ENCODE data around the gene JMJD6.
A peak's percentile ranks its signal among the peaks of the same experiment; 100 is the strongest.

The JMJD6 gene

GRCh38 chr17:76697702-76698465 lies 28.5 kb downstream of the JMJD6 start:
- DNase-seq, result no peak

DNA sequence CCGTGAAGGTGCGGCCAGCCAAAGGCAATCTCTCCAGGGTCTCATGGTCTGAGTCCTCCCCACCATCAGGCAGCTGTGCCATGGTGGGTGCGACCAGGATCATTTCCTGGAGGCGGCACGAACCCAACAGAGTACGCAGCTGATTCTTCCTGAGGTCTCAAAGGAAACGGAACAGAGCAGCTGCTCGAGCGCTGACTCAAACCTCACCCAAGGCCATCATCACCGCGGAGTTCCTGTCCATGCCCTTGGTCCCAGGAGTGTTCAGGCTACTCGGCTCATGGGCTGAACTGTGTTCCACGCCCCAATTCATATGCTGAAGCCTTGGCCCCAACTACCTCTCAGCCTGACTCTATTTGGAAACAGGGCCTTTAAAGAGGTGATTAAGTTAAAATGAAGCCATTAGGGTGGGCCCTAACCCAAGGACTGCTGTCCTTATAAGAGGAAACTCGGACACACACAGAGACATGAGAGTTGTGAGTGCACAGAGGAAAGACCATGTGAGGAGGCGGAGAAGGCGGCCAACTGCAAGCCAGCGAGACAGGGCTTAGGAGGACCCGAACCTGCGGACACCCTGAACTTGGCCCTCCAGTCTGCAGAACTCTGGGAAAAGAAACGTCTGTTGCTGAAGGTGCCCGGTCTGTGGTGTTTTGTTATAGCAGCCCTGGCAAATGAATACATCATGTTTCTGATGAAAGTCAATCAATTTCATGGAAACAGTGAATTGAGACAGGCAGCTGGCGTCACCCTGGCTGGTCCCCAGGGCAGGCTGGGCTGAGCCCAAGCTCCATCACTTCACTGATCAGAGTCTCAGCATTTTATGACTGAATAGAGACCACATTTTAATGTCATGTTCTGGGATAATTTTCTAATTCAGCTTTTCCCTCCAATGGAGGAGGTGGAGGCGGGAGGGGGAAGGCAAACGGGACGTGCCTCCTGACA lies 29.4 kb downstream of the JMJD6 start:
- DNase-seq, result no peak

GRCh38 chr17:76695059-76695831 lies 31.2 kb downstream of the JMJD6 start:
- DNase-seq, result no peak

DNA sequence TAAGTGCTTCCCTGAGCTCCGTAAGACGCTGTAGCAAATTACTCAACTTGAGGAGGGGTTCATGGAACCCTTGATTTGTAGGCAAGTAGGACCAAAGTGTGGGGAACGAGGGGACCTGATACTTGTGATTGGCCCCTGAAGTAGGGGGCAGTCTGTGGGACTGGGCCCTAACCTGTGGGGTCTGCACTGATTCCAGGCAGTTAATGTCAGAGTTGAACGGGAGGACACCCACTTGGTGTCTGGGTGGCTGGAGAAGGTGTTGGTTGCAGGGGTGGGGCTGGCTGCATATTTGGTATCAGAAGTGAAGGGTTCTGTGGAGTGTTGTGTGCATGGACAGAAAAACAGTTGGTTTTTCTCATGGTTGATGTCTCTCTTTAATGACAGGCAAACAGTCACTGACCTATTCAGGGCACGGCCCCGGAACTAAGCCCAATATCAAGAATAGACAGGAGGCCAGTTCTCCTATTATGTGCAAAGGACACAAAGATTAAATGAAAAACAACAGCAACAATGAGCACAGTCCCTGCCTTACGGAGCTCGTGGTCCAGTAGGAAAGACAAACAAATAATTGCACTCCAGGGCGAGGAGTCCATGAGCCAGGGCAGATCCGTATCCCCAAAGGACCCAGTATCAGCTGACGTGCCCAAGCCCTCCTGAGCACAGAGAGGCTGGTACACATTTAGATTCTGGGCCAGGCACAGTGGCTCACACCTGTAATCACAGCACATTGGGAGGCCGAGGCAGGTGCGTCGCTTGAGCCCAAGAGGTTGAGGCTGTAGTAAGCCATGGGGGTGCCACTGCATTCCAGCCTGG lies 34.8 kb downstream of the JMJD6 start:
- DNase-seq, result no peak

GRCh38 chr17:76690596-76691280 lies 35.7 kb downstream of the JMJD6 start:
- DNase-seq, result no peak

DNA sequence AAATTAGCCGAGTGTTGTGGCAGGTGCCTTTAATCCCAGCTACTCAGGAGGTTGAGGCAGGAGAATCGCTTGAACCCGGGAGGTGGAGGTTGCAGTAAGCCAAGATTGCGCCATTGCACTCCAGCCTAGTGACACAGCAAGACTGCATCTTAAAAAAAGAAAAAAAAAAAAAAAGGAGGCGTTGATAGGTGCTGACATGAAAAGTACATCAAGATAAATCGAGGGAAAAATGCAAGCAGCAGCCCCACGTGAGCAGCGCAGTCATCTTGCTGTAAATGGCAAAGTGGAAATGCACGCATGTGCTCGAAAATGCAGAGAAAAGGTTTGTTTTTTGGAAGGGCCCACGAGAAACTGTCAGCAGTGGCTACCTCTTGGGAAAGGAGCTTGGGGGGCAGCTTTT lies 36.5 kb downstream of the JMJD6 start:
- DNase-seq, result no peak

DNA sequence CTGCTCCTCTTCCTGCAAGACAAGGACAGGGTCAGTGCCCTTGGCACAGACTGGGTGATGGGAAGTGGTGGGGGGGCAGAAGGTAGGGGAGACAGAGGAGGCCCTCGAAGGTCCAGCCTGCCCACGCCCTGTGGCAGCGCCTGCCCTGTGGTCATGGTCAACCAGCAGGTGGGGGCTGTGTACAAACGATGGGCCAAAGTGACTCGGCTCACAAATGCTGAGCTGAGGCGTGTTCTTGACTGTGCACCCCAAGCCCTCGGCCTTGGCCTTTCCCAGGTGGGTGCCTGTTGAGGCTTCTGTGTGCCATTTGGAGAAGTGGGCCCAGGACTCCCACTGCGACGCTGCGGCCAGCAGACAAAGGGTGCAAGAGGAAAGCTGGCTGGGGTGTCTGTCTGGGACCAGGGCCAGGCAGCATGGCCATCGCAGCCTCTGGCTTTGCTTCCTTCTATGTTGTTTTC lies 38.2 kb downstream of the JMJD6 start:
- DNase-seq, result no peak

- DNase-seq, result no peak
Measured at GRCh38 chr17:76687298-76688164, 38.9 kb downstream of the JMJD6 start.

DNA sequence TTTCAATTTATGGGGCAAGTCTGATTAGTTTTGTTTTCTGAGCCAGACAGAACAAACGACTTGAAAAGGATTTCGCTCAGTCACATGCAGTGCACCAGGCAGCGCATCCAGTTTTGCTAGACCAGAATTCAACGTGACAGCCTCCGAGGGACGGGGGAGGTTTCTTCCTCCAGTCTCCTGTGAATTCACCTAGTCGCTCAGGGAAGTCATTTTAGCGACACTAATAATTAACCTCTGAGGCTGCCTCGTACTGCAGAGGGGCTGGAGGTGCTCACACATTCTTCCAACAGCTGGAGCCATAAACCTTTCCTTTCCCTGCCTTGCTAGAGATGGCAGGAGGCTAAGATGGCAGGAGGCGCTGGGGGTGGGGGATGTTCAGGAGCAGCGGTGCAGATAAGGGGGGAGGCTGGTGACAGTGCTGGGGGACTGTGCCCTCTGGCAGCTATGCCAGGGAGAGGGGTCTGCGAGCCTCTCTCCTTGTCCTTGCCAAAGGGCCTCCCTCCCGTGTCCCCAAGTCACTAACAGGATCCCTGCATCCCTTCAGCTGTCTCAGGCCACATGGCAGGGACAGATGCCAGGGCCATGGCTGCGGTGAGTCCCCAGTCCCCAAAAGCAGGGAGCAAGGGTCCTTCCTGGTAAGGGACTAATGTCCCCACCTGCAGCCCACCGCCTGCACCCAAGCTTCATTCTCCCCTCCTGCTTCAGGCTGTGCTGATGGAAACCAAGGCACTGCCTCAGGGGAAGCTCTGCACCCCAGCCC lies 39.7 kb downstream of the JMJD6 start:
- DNase-seq, result no peak

GRCh38 chr17:76685846-76686245 lies 40.6 kb downstream of the JMJD6 start:
- DNase-seq, result no peak

DNA sequence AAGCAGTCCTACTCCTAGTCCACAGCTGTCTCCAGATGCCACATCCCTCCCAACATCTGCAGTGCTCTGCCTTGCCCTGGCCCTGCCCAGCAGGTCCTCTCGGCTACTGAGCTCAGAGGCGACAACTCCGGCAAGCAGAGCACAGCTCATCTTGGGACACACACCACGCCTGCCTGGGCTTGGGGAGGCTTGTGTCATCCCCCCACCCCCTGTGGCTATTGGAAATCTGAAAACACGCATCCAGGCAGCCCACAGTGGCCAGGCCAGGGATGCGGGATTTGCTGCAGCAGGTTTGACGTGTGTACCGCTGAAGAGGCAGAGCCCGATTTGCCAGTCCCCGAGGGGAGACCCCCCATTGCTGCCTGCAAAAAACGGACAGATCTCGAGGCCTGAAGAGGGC lies 41.0 kb downstream of the JMJD6 start:
- DNase-seq, result no peak

DNA sequence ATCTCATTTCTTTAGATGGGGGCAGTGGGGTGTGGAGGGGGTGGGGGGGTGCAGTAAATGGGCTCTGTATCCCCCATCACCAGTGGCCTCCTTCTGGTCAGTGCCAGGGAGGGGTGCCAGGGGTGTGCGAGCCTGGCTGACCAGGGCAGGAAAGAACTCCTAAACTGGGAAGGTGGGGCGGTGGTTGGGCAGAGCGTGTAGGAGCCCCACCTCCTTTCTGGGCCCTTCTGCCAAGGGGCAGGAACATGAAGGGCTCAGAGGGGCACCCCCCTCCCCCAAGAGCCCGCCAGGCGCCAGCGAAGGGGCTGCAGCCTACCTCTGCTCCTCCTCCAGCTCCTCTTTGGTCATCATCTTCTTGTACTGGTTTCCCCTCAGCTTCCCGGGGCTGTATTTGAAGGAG lies 41.6 kb downstream of the JMJD6 start:
- DNase-seq, result no peak

DNA sequence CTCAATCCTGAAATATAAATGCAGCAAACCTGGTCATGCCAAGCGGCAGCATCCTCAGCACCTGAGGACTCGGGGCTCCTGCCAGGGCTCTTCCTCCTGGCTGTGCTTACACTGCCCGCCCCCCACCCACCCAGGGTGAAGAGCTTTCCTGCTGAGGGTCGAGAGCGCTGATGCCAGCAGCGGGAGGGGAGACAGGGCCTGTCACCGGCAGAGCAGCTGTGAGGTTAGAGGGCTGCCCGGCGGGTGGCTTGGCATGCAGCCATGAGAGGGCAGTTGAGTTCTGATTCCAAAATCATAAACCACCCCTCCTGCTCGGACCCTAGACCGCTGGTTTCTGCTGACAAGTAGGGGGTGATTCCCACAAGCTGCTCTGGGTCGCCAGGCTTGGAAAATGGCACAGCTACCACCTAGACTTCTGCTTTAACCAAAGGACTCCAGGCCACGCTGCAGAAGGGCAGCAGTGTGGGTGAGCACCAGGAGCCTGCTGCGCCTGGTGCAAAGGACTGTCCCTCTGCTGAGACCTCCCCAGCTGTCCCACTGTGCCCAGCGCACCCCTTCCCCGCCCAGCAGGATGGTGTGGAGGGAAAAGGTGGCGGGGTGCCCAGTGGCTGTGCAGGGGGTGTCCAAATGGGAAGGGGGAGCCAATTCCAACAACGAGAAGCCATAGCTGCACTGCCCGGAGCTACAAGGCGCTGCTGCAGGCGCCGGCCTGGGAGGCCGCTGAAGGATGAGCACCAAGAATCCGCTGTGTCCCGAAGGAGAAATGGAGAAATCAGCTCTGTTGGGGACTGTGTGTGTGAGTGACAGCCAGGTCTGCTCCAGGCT lies 42.3 kb downstream of the JMJD6 start:
- DNase-seq, result no peak

DNA sequence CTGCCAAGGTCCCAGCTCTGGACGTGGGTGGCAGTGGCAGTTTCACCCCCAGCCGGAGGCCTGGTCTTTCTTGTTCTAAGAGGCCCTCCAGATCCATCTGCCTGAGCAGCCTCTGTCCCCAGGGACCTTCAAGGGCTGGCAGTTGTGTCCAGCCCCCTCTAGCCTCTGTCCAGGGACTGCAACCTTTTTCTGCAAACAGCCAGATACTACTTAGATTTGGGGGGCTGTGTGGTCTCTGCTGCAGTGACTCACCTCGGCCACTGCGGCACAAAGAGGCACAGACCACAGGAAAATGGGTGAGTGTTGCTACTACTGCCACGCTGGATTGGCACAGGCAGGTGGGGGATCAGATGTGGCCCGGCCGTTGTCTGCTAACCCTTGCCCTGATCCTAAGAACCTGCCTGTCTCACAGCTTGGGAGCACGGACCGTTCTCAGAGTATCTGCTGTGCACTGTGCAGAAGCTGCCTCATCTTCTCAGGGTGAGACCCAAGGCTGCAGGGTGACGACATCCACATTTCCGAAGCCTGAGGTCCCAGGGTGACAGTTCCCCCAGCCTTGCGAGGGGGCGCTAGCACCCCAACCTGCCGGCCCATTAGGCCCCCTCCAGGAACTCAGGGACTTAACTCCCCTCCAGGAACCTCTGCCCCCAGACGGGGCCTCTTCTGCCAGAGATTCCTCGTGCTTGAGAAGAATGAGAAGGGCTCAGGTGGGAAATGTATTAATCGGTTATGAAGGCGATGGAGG lies 43.2 kb downstream of the JMJD6 start:
- no peak for DNase-seq

DNA sequence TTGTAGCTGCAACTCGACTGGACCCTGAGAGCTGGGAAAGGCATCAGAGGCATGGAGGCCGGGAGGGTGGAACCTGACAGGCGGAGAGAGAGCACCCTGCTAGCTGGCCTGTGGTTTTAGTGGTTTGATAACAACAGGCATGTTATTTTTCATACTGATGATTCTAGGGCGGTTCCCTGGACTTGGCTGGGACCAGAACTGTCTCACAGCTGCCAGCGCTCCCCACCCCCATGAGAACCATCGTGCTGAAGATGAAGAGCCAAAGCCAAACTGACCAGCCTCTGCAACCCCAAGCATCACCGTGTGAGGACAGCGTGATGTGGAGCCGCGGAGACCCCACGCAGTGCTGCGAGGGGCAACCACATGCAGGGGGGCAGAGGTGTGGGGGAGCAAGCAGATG lies 44.1 kb downstream of the JMJD6 start:
- DNase-seq, result no peak

- peak; percentile 68 to 72 for DNase-seq
Measured at GRCh38 chr17:76681222-76682137, 44.9 kb downstream of the JMJD6 start.

GRCh38 chr17:76679239-76679638 lies 47.2 kb downstream of the JMJD6 start:
- DNase-seq, result no peak
